HG03108 (cell line): ENCODE measurements around the gene SORL1.
"Not testable (repeated sequence)": the region's sequence is repeated elsewhere in the genome, so short reads cannot be mapped to it uniquely, and the experiment has no call there.

ENCODE experiments used
- ATAC-seq: cut with Tn5 transposase; IDR thresholded peaks from one replicate; pipeline ENCODE4 v1.9.1; 2021; ENCODE audit warnings: moderate library complexity; ENCODE audit not compliant: unreplicated experiment

Gene SORL1

GRCh38 chr11:121615501-121615900 is 163.4 kb downstream of the SORL1 start:
- ATAC-seq = no peak

GRCh38 chr11:121618516-121618915 is 166.4 kb downstream of the SORL1 start:
- no peak for ATAC-seq

- no peak for ATAC-seq
These were observed 173.8 kb downstream of the SORL1 start for GRCh38 chr11:121625777-121626506.

- ATAC-seq = no peak
These were observed 174.4 kb downstream of the SORL1 start for GRCh38 chr11:121626507-121626875.

- no peak for ATAC-seq
These were observed 174.9 kb downstream of the SORL1 start for GRCh38 chr11:121626980-121627379.

GRCh38 chr11:121630041-121630440 is 177.9 kb downstream of the SORL1 start:
- ATAC-seq = no peak

GRCh38 chr11:121631456-121631855 is 179.3 kb downstream of the SORL1 start:
- no peak for ATAC-seq

GRCh38 chr11:121634273-121634672 is 182.2 kb downstream of the SORL1 start:
- ATAC-seq = no peak

- no peak for ATAC-seq
These were observed 182.8 kb downstream of the SORL1 start for GRCh38 chr11:121634889-121635288.

GRCh38 chr11:121636081-121636799 is 184.1 kb downstream of the SORL1 start:
- no peak for ATAC-seq

- no peak for ATAC-seq
These were observed 184.7 kb downstream of the SORL1 start for GRCh38 chr11:121636800-121637176.

- ATAC-seq = not testable (repeated sequence)
These were observed 185.5 kb downstream of the SORL1 start for GRCh38 chr11:121637587-121637986.

- no peak for ATAC-seq
These were observed 191.5 kb downstream of the SORL1 start for GRCh38 chr11:121643479-121644186.

- ATAC-seq = no peak
These were observed 192.0 kb downstream of the SORL1 start for GRCh38 chr11:121644187-121644512.

- ATAC-seq = no peak
These were observed 192.9 kb downstream of the SORL1 start for GRCh38 chr11:121645001-121645400.

- ATAC-seq = no peak
These were observed 193.5 kb downstream of the SORL1 start for GRCh38 chr11:121645596-121645995.

- no peak for ATAC-seq
These were observed 196.2 kb downstream of the SORL1 start for GRCh38 chr11:121648306-121648705.

GRCh38 chr11:121649798-121650197 is 197.7 kb downstream of the SORL1 start:
- ATAC-seq = no peak

GRCh38 chr11:121650351-121651256 is 198.5 kb downstream of the SORL1 start:
- ATAC-seq = no peak

GRCh38 chr11:121651257-121651605 is 199.1 kb downstream of the SORL1 start:
- no peak for ATAC-seq

GRCh38 chr11:121652971-121653370 is 200.9 kb downstream of the SORL1 start:
- no peak for ATAC-seq
